H1 (cell line): Measurements from ENCODE around the gene CEACAM7. TPM values are rescaled to one million over a fixed set of nuclear protein-coding genes. Genes with fewer than 3 reads are reported as not detected.

Source experiments
- CHD7 ChIP-seq: fragments of 300-600 bp; sonication (generic); IDR thresholded peaks from 2 replicates; pipeline ENCODE4 v1.7.1; 2012; ENCODE audit warnings: low read length, moderate library complexity, mild to moderate bottlenecking, inconsistent platforms; ENCODE audit not compliant: insufficient replicate concordance
- CREB1 ChIP-seq: IDR thresholded peaks from 2 replicates; pipeline ENCODE4 v1.6.1; 2012; ENCODE audit warnings: inconsistent platforms
- E2F6 ChIP-seq: IDR thresholded peaks from 2 replicates; pipeline ENCODE4 v1.6.1; 2012; ENCODE audit warnings: inconsistent platforms
- EZH2 ChIP-seq: fragments of 200-600 bp; sonication (generic); IDR thresholded peaks from 2 replicates; pipeline ENCODE4 v1.7.1; 2012; ENCODE audit warnings: low read depth, mild to moderate bottlenecking, moderate library complexity, low read length, inconsistent platforms; ENCODE audit not compliant: severe bottlenecking
- HDAC6 ChIP-seq: IDR thresholded peaks from one replicate; pipeline ENCODE4 v1.7.1; 2012; ENCODE audit warnings: low read depth, mild to moderate bottlenecking, inconsistent platforms, low read length, moderate library complexity
- JUN ChIP-seq: IDR thresholded peaks from 2 replicates; pipeline ENCODE4 v1.6.1; 2011; ENCODE audit warnings: low read depth, mild to moderate bottlenecking, improper control_type of control experiment, low read length
- KDM5A ChIP-seq: fragments of 200-600 bp; IDR thresholded peaks from 2 replicates; pipeline ENCODE4 v1.7.1; 2012; ENCODE audit warnings: mild to moderate bottlenecking, low read length, inconsistent platforms, mixed read lengths
- PHF8 ChIP-seq: fragments of 200-600 bp; sonication (generic); conservative IDR thresholded peaks from 2 replicates; pipeline ENCODE4 v1.7.1; 2012; ENCODE audit warnings: low read depth, mild to moderate bottlenecking, inconsistent platforms, low read length, moderate library complexity
- TAF1 ChIP-seq: IDR thresholded peaks from 2 replicates; pipeline ENCODE4 v1.6.1; 2011; ENCODE audit warnings: mild to moderate bottlenecking, low read depth, low read length
- TBP ChIP-seq: IDR thresholded peaks from 2 replicates; pipeline ENCODE4 v1.6.1; 2011; ENCODE audit warnings: low read depth, low read length, improper control_type of control experiment
- ZNF274 ChIP-seq: IDR thresholded peaks from 2 replicates; pipeline ENCODE4 v1.7.0; 2012; ENCODE audit warnings: low read length, borderline replicate concordance; ENCODE audit errors: extremely low read depth
- polyA plus RNA-seq, 7 experiments: library from polyadenylated mRNA; depleted of rRNA in 3 of 7; stranded (reverse) in 5 of 7; unstranded in 2 of 7; fragments of >200 nt in 5 of 7; fragments of 200-250 nt in 2 of 7; gene quantifications; 1 replicate in 5 of 7; 2 replicates in 1 of 7; 4 replicates in 1 of 7; pipeline versions ENCODE4 v1.2.1 to v1.2.3, GENCODE V29; 2011 to 2013; ENCODE audit warnings: missing spikeins in 2 of 7, mixed read lengths in 2 of 7
- total RNA-seq: library from RNA; stranded (reverse); fragmentation: NEBNext Ultra II Directional; extraction: Animal tissue kit (Norgen Biotek cat#: 25700); gene quantifications from 2 replicates; pipeline ENCODE4 v1.2.1, GENCODE V29; 2021

Gene CEACAM7
- total and polyA plus RNA-seq, 2 of the 8 experiments (the other 6 are each of a cell fraction or from before 2014, with no cell fraction given): not detected

- no peak for TF ChIP-seq CHD7
- no peak for TF ChIP-seq TAF1
- no peak for TF ChIP-seq ZNF274
- TF ChIP-seq KDM5A: no peak
- TF ChIP-seq EZH2: no peak
- no peak for TF ChIP-seq JUN
- TF ChIP-seq E2F6: no peak
- TF ChIP-seq PHF8: no peak
- no peak for TF ChIP-seq HDAC6
- no peak for TF ChIP-seq TBP
- TF ChIP-seq CREB1: no peak
Measured at GRCh38 chr19:41697198-41697855, 9.3 kb upstream of the CEACAM7 start (continued).
